ENCODE results near the gene NISCH. TPM values are rescaled to one million over a fixed set of nuclear protein-coding genes. Genes with fewer than 3 reads are reported as not detected.
A peak's percentile ranks its signal among the peaks of the same experiment; 100 is the strongest.

The NISCH gene
- total RNA-seq, 1 experiment from 2014 or later = 85.0 TPM

- DNase-seq (ENCODE audit: low spot score) (peak; percentile 66), ATAC-seq (peak; percentile 20)
- Mint-ChIP-seq H3K27me3 (ENCODE audit: low read depth) (no peaks in the 10 kb centered on the region), H3K4me3 (peak within 1 kb of the TSS; percentile 85), H3K36me3 (peaks cover 5% of the 10 kb centered on the region), H3K4me1 (peaks cover 39% of the 10 kb centered on the region), H3K9me3 (no peaks in the 10 kb centered on the region), H3K27ac (peak within 1 kb of the TSS; percentile 86)
- CTCF ChIA-PET = no interaction called here
- POLR2A ChIA-PET = no interaction called here
- TF ChIP-seq ZNF232 (CRISPR knock-in tag; IDR thresholded peaks at IDR 0.05) (no peak), GABPB1 (CRISPR knock-in tag; IDR thresholded peaks at IDR 0.05) (0 out of 2 replicates have a peak, but pooled peaks have one; percentile 35), NFYB (CRISPR knock-in tag; conservative IDR thresholded peaks at IDR 0.05; ENCODE audit: low read depth) (peak; percentile 63), NR3C1 (CRISPR knock-in tag; conservative IDR thresholded peaks at IDR 0.05; ENCODE audit: low read depth) (no peak), ZNF263 (CRISPR knock-in tag; IDR thresholded peaks at IDR 0.05; ENCODE audit: low read depth) (peak; percentile 79), OVOL2 (CRISPR knock-in tag; IDR thresholded peaks at IDR 0.05; ENCODE audit: borderline replicate concordance) (no peak), TEAD1 (CRISPR knock-in tag; IDR thresholded peaks at IDR 0.05) (0 out of 2 replicates have a peak, but pooled peaks have one; percentile 51), SP1 (CRISPR knock-in tag; conservative IDR thresholded peaks at IDR 0.05) (peak; percentile 27; the same call in 1 of the 2 replicates), USF1 (CRISPR knock-in tag; IDR thresholded peaks at IDR 0.05) (no peak)
- TF ChIP-seq, protein P1, sequence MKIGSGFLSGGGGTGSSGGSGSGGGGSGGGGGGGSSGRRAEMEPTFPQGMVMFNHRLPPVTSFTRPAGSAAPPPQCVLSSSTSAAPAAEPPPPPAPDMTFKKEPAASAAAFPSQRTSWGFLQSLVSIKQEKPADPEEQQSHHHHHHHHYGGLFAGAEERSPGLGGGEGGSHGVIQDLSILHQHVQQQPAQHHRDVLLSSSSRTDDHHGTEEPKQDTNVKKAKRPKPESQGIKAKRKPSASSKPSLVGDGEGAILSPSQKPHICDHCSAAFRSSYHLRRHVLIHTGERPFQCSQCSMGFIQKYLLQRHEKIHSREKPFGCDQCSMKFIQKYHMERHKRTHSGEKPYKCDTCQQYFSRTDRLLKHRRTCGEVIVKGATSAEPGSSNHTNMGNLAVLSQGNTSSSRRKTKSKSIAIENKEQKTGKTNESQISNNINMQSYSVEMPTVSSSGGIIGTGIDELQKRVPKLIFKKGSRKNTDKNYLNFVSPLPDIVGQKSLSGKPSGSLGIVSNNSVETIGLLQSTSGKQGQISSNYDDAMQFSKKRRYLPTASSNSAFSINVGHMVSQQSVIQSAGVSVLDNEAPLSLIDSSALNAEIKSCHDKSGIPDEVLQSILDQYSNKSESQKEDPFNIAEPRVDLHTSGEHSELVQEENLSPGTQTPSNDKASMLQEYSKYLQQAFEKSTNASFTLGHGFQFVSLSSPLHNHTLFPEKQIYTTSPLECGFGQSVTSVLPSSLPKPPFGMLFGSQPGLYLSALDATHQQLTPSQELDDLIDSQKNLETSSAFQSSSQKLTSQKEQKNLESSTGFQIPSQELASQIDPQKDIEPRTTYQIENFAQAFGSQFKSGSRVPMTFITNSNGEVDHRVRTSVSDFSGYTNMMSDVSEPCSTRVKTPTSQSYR (CRISPR knock-in tag; IDR thresholded peaks at IDR 0.05) = peak; percentile 66; the same call in 1 of the 2 replicates
These were observed 78.3 kb downstream of the NISCH start, which contains the start of gene NT5DC2 for GRCh38 chr3:52533623-52534280. TSS of gene NT5DC2 (minus strand) at chr3:52533857. CDS start at chr3:52533737, 120 bp downstream.

- POLR2A ChIA-PET = no interaction called here
- Mint-ChIP-seq H3K27me3 (ENCODE audit: low read depth) (no peaks in the 10 kb centered on the region), H3K27ac (peak overlapping the region; percentile 86), H3K36me3 (no peaks in the 10 kb centered on the region), H3K4me3 (peak overlapping the region; percentile 85), H3K9me3 (no peaks in the 10 kb centered on the region), H3K4me1 (peaks cover 45% of the 10 kb centered on the region)
- DNase-seq (ENCODE audit: low spot score) (peak; percentile 49), ATAC-seq (peak; percentile 0; the same call in 1 of the 2 replicates)
- CTCF ChIA-PET = no interaction called here
- TF ChIP-seq KAT7 (CRISPR knock-in tag; IDR thresholded peaks at IDR 0.05; ENCODE audit: borderline replicate concordance) (0 out of 2 replicates have a peak, but pooled peaks have one; percentile 54), ATF1 (CRISPR knock-in tag; IDR thresholded peaks at IDR 0.05) (no peak), CDX4 (CRISPR knock-in tag; IDR thresholded peaks at IDR 0.05; ENCODE audit: borderline replicate concordance) (no peak), CREB1 (CRISPR knock-in tag; IDR thresholded peaks at IDR 0.05) (no peak), NFYB (CRISPR knock-in tag; conservative IDR thresholded peaks at IDR 0.05; ENCODE audit: low read depth) (no peak), RORB (CRISPR knock-in tag; IDR thresholded peaks at IDR 0.05) (no peak), PRRX2 (CRISPR knock-in tag; IDR thresholded peaks at IDR 0.05) (no peak), ZNF532 (CRISPR knock-in tag; IDR thresholded peaks at IDR 0.05; ENCODE audit: borderline replicate concordance) (no peak), CREM (CRISPR knock-in tag; IDR thresholded peaks at IDR 0.05) (0 out of 2 replicates have a peak, but pooled peaks have one; percentile 2), ZNF121 (CRISPR knock-in tag; IDR thresholded peaks at IDR 0.05) (no peak)
- TF ChIP-seq, protein P2, sequence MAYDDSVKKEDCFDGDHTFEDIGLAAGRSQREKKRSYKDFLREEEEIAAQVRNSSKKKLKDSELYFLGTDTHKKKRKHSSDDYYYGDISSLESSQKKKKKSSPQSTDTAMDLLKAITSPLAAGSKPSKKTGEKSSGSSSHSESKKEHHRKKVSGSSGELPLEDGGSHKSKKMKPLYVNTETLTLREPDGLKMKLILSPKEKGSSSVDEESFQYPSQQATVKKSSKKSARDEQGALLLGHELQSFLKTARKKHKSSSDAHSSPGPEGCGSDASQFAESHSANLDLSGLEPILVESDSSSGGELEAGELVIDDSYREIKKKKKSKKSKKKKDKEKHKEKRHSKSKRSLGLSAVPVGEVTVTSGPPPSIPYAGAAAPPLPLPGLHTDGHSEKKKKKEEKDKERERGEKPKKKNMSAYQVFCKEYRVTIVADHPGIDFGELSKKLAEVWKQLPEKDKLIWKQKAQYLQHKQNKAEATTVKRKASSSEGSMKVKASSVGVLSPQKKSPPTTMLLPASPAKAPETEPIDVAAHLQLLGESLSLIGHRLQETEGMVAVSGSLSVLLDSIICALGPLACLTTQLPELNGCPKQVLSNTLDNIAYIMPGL (CRISPR knock-in tag; IDR thresholded peaks at IDR 0.05) = 0 out of 2 replicates have a peak, but pooled peaks have one; percentile 53
These were observed 79.1 kb downstream of the NISCH start for GRCh38 chr3:52534281-52535183.
